ENCODE measurements around the gene OPN5.

GRCh38 chr6:47822856-47823554 is 41.2 kb downstream of the OPN5 start:
- no peak for TF ChIP-seq EZH2 (IDR thresholded peaks at IDR 0.05; ENCODE audit: borderline replicate concordance, low read depth, low read length, poor library complexity, severe bottlenecking)
- no peak for TF ChIP-seq CTCF (conservative IDR thresholded peaks at IDR 0.05; ENCODE audit: low read depth, low read length)

Data from A673 (cell line).